ENCODE results near the gene UBXN10. TPM values are rescaled to one million over a fixed set of nuclear protein-coding genes. Genes with fewer than 3 reads are reported as not detected.
"Not testable (repeated sequence)": the region's sequence is repeated elsewhere in the genome, so short reads cannot be mapped to it uniquely, and the experiment has no call there.

Gene UBXN10
- total RNA-seq, 1 donor from 2014 or later: 0.49 TPM

DNA sequence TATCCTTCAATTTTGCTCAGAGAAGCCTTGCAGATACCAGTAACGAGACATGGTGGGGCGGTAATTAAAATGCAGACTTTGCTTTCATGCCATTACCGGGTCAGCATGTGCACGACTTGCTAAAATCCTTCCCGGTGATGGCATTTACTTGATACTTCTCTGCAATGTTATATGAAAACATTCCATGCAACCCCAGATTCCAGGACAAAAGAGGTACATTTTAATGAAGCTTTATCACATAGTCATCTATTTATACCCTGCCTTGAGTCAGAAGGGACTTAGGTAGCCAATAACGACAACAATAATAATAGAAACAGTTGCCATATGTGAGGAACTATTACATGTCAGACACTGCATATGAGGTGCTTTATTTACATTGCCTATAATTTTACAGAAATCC, 29.8 kb downstream of the UBXN10 start:
- H3K27me3 ChIP-seq: no peaks in the 10 kb centered on the region

DNA sequence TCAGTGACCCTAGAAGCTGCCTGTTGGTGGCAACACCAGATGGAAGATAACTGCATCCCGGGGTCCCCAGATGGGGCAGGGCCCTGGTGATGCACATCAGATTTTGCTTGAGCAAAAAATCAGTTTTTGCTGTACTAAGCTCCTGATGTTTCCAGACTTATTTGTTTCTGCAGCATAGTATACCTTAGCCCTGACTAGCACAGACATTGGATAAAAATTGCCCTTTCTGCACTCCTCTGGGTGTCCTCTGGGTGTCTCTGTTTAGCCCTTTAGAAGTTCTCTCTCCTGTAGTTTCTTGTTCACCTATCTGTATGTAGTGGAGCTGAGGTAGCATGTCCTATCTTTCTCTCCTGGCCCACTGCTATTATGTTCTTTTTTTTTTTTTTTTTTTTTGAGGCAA, 30.7 kb downstream of the UBXN10 start:
- Histone ChIP-seq H3K27ac (no peak overlapping the region), H3K27me3 (no peaks in the 10 kb centered on the region), H3K9me3 (no peaks in the 10 kb centered on the region), H3K36me3 (no peaks in the 10 kb centered on the region), H3K4me3 (no peak overlapping the region), H3K4me1 (peaks cover 10% of the 10 kb centered on the region)
- intact Hi-C loops (cut with DNase I): no loop called here
- DNase-seq (ENCODE audit: extremely low spot score in 2 of 2): no peak
- no peak for TF ChIP-seq POLR2AphosphoS5 (IDR thresholded peaks at IDR 0.05; ENCODE audit: insufficient read depth in 1 of 2, low read depth in 1 of 2)
- TF ChIP-seq, protein P1, sequence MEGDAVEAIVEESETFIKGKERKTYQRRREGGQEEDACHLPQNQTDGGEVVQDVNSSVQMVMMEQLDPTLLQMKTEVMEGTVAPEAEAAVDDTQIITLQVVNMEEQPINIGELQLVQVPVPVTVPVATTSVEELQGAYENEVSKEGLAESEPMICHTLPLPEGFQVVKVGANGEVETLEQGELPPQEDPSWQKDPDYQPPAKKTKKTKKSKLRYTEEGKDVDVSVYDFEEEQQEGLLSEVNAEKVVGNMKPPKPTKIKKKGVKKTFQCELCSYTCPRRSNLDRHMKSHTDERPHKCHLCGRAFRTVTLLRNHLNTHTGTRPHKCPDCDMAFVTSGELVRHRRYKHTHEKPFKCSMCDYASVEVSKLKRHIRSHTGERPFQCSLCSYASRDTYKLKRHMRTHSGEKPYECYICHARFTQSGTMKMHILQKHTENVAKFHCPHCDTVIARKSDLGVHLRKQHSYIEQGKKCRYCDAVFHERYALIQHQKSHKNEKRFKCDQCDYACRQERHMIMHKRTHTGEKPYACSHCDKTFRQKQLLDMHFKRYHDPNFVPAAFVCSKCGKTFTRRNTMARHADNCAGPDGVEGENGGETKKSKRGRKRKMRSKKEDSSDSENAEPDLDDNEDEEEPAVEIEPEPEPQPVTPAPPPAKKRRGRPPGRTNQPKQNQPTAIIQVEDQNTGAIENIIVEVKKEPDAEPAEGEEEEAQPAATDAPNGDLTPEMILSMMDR (IDR thresholded peaks at IDR 0.05): no peak
- no peak for TF ChIP-seq POLR2A (IDR thresholded peaks at IDR 0.05)

More for the DNA sequence above, 29.8 kb downstream of the UBXN10 start:
- Histone ChIP-seq H3K36me3 (no peaks in the 10 kb centered on the region), H3K4me1 (peaks cover 10% of the 10 kb centered on the region), H3K27ac (no peak overlapping the region), H3K4me3 (no peak overlapping the region), H3K9me3 (no peaks in the 10 kb centered on the region)
- TF ChIP-seq POLR2AphosphoS5 (IDR thresholded peaks at IDR 0.05; ENCODE audit: insufficient read depth in 1 of 2, low read depth in 1 of 2) (no peak), POLR2A (IDR thresholded peaks at IDR 0.05) (no peak)
- TF ChIP-seq, protein P1 (IDR thresholded peaks at IDR 0.05): no peak
- no peak for DNase-seq (ENCODE audit: extremely low spot score in 2 of 2)
- intact Hi-C loops (cut with DNase I): no loop called here

DNA sequence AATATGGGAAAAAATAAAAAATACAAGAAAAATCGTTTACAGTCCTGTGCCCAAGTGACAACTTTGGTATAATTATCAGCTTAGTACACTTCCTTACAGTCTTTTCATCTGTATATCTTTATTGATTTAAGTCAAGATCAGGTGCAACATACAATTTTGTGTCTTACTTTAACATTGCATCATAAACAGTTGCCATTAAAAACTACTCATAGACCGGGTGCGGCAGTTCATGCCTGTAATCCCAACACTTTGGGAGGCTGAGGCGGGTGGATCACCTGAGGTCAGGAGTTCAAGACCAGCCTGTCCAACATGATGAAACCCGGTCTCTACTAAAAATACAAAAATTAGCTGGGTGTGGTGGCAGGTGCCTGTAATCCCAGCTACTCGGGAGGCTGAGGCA, 33.2 kb downstream of the UBXN10 start:
- intact Hi-C loops (cut with DNase I); H3K27ac ChIP-seq; H3K4me1 ChIP-seq; H3K4me3 ChIP-seq; H3K9me3 ChIP-seq; H3K27me3 ChIP-seq; H3K36me3 ChIP-seq; DNase-seq (ENCODE audit: extremely low spot score in 2 of 2): not testable (repeated sequence)

DNA sequence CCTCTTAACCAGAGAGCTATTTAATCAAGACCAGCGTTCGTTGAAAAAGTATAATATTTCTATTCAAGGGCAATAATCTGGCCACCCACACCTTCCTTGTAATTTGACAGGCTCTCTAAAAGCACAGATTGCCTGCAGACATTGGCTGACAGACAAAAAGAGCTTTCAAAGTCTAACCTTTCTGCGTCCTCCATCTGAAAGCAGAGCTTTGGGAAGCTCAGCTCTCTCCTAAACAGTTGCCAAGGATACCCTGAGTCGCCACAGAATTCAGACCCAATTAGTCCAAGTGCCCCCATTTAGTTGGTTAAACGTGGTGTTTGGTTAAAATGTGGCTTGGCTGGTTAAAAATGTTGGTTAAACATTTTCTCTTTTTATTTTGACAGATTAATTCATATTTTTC, 34.1 kb downstream of the UBXN10 start:
- H3K27me3 ChIP-seq: no peaks in the 10 kb centered on the region
- no peak overlapping the region for H3K4me3 ChIP-seq
- no peaks in the 10 kb centered on the region for H3K9me3 ChIP-seq
- TF ChIP-seq POLR2AphosphoS5 (IDR thresholded peaks at IDR 0.05; ENCODE audit: insufficient read depth in 1 of 2, low read depth in 1 of 2): no peak
- TF ChIP-seq POLR2A (IDR thresholded peaks at IDR 0.05): no peak
- TF ChIP-seq, protein P1 (IDR thresholded peaks at IDR 0.05): no peak
- H3K36me3 ChIP-seq: no peaks in the 10 kb centered on the region
- intact Hi-C loops (cut with DNase I): no loop called here
- H3K4me1 ChIP-seq: no peaks in the 10 kb centered on the region
- DNase-seq (ENCODE audit: extremely low spot score in 2 of 2): no peak
- no peak overlapping the region for H3K27ac ChIP-seq

DNA sequence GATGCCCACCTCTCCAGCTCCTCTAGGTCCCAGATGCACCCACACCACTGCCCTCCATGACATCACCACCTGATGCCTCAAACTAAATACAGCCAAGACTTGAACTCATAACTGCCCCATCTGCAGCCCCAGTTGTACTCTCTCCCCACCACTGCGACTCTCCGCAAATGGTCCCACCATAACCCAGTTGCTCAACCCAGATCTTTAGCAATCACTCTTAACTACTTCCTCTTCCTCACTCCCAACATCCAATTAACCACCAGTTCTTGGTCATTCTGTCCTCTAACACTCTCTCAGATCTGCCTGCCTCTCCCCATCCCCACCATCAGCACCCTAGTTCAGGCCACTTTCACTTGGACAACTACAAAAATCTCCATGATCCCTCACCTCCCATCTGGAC, 37.2 kb downstream of the UBXN10 start:
- H3K4me1 ChIP-seq: no peaks in the 10 kb centered on the region
- intact Hi-C loops (cut with DNase I): no loop called here
- no peaks in the 10 kb centered on the region for H3K27me3 ChIP-seq
- no peak overlapping the region for H3K4me3 ChIP-seq
- no peak overlapping the region for H3K27ac ChIP-seq
- no peak for DNase-seq (ENCODE audit: extremely low spot score in 2 of 2)
- no peaks in the 10 kb centered on the region for H3K9me3 ChIP-seq
- TF ChIP-seq, protein P1 (IDR thresholded peaks at IDR 0.05): no peak
- TF ChIP-seq POLR2A (IDR thresholded peaks at IDR 0.05) (no peak), POLR2AphosphoS5 (IDR thresholded peaks at IDR 0.05; ENCODE audit: insufficient read depth in 1 of 2, low read depth in 1 of 2) (no peak)
- H3K36me3 ChIP-seq: no peaks in the 10 kb centered on the region

Measured in vagina (tissue), 2 donors.